ENCODE measurements around the gene PCDHAC2.

Gene PCDHAC2

DNA sequence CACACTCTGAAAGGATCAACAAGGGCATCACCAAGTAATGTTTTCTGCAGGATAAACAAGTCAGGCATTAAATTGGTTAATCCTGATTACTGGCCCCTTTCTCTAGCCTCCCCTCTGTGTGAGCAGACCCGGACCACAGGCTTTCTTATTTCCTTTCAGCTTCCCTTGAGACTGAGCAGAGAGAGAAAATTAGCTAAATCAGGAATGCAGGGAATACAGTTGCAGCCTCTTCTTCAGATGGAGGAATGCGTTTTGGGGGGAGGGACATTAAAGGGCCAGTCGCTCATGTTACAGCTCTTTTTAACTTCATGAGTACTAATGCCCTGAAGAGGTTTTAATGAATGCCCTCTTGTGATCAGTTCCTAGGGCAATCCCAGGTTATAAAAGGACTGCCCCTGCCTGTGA is 19.8 kb downstream of the PCDHAC2 start:
- Histone ChIP-seq H3K27me3 (ENCODE audit: control insufficient read depth in 1 of 2, insufficient read depth in 2 of 2, low read length in 2 of 2) (no peaks in the 10 kb centered on the region), H3K4me3 (ENCODE audit: low read depth in 1 of 2, low read length in 2 of 2) (no peak overlapping the region), H3K27ac (ENCODE audit: low read depth, low read length) (no peak overlapping the region), H3K4me1 (ENCODE audit: control insufficient read depth in 1 of 2, insufficient read depth in 2 of 2, low read length in 2 of 2) (no peaks in the 10 kb centered on the region), H3K9ac (ENCODE audit: low read depth in 1 of 2, low read length in 2 of 2) (no peak overlapping the region), H3K36me3 (ENCODE audit: control insufficient read depth in 1 of 2, insufficient read depth in 2 of 2, low read length in 2 of 2) (no peaks in the 10 kb centered on the region), H3K9me3 (ENCODE audit: control insufficient read depth in 1 of 2, low read length in 2 of 2) (no peaks in the 10 kb centered on the region)

DNA sequence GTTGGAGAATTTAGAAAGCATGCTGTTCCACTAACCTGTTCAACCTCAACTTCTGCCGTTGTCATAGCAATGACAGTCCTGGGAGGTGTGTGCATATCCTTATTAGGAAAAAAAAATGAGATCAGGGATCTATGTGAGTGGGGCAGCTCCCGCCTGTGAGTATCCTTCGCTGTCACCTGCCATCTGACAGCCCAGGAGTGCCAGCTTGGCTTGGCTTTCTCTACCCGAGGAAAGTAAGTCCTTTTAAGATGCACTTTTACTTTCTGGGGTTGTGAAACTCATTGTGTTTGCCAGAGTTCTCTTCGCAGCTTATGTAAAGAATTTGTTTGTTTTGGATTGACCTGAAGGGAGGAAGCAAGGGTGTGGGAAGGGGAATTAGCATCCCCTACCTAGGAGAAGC is 21.8 kb downstream of the PCDHAC2 start:
- Histone ChIP-seq H3K27me3 (ENCODE audit: control insufficient read depth in 1 of 2, insufficient read depth in 2 of 2, low read length in 2 of 2) (no peaks in the 10 kb centered on the region), H3K27ac (ENCODE audit: low read depth, low read length) (no peak overlapping the region), H3K4me3 (ENCODE audit: low read depth in 1 of 2, low read length in 2 of 2) (no peak overlapping the region), H3K4me1 (ENCODE audit: control insufficient read depth in 1 of 2, insufficient read depth in 2 of 2, low read length in 2 of 2) (no peaks in the 10 kb centered on the region), H3K9me3 (ENCODE audit: control insufficient read depth in 1 of 2, low read length in 2 of 2) (no peaks in the 10 kb centered on the region), H3K36me3 (ENCODE audit: control insufficient read depth in 1 of 2, insufficient read depth in 2 of 2, low read length in 2 of 2) (no peaks in the 10 kb centered on the region), H3K9ac (ENCODE audit: low read depth in 1 of 2, low read length in 2 of 2) (no peak overlapping the region)

DNA sequence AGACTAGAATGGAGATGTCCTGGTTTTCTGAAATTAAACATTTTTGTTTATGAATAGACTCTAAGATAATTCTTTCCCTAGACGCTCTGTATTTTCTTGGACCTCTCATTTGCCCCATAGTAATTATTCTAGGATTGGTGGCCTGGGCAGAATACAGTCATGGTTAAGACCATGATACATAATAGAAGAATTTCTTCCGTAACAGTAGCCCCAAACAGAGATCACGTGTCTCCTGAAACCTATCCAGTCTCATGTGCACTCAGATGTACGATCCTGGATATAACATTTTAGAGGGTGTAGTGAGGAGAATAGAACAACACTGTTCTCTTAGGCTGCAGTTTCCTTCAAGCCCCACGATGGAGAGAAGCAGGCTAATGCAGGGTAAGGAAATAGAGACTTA is 22.3 kb downstream of the PCDHAC2 start:
- H3K27me3 ChIP-seq (ENCODE audit: control insufficient read depth in 1 of 2, insufficient read depth in 2 of 2, low read length in 2 of 2) = no peaks in the 10 kb centered on the region
- H3K27ac ChIP-seq (ENCODE audit: low read depth, low read length) = no peak overlapping the region
- no peaks in the 10 kb centered on the region for H3K9me3 ChIP-seq (ENCODE audit: control insufficient read depth in 1 of 2, low read length in 2 of 2)
- H3K4me3 ChIP-seq (ENCODE audit: low read depth in 1 of 2, low read length in 2 of 2) = no peak overlapping the region
- H3K4me1 ChIP-seq (ENCODE audit: control insufficient read depth in 1 of 2, insufficient read depth in 2 of 2, low read length in 2 of 2) = no peaks in the 10 kb centered on the region
- no peak overlapping the region for H3K9ac ChIP-seq (ENCODE audit: low read depth in 1 of 2, low read length in 2 of 2)
- no peaks in the 10 kb centered on the region for H3K36me3 ChIP-seq (ENCODE audit: control insufficient read depth in 1 of 2, insufficient read depth in 2 of 2, low read length in 2 of 2)

DNA sequence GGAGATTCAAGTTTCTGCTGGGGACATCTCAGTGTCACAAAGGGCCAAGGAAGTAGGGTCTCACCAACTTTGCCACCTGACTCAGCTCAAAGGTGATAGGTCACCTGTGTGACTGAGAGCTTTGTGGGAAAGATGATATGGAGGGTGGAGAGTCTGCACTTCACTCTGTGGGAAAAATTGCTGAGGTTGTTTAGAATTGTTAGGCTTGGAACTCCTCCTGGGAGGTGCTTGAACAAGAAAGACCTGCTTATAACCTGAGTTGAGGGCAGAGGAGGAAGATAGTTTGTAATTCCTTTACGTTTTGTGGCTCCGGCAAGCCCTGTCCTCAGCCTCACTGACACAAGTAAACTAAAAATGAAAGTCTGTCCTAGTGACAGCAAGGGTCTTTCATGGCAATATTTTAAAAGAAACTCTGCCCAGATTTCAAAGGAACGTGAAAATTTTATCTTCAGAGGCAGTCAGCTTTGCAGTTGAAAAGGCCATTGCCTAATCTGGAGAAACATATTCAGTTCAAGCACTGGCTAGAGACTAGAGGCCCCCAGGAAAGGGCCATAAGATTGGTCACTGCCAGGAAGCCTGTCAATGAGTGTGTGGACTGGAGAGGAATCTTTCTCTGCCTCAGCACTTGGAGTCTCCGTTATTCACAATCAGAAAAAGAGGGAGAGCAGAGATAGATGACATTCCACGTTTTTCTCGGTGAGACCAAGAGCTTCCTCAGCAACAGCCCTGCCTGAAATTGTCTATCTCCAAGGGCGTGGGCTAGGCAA is 23.2 kb downstream of the PCDHAC2 start:
- Histone ChIP-seq H3K4me3 (ENCODE audit: low read depth in 1 of 2, low read length in 2 of 2) (no peak overlapping the region), H3K9me3 (ENCODE audit: control insufficient read depth in 1 of 2, low read length in 2 of 2) (no peaks in the 10 kb centered on the region), H3K9ac (ENCODE audit: low read depth in 1 of 2, low read length in 2 of 2) (no peak overlapping the region), H3K36me3 (ENCODE audit: control insufficient read depth in 1 of 2, insufficient read depth in 2 of 2, low read length in 2 of 2) (no peaks in the 10 kb centered on the region), H3K27me3 (ENCODE audit: control insufficient read depth in 1 of 2, insufficient read depth in 2 of 2, low read length in 2 of 2) (no peaks in the 10 kb centered on the region), H3K27ac (ENCODE audit: low read depth, low read length) (no peak overlapping the region), H3K4me1 (ENCODE audit: control insufficient read depth in 1 of 2, insufficient read depth in 2 of 2, low read length in 2 of 2) (no peaks in the 10 kb centered on the region)

DNA sequence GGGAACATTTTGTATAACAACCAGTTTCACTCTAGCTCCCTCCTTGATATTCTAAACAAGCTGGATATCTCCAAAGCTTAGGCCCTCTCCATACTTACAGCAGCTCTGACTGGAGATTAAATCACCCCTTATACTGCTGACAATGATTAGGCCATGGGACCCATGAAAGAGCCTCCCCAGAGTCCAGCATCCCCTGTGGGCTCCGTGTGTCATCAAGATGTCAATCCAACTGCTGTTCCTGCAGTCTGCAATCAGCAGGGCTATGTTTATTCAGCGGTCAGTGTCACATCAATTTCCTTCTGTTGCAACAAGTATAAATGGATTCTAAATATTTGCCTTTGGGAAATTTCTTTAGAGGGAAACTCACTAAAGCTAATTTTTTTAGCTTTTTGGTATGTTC is 26.6 kb downstream of the PCDHAC2 start:
- no peaks in the 10 kb centered on the region for H3K4me1 ChIP-seq (ENCODE audit: control insufficient read depth in 1 of 2, insufficient read depth in 2 of 2, low read length in 2 of 2)
- H3K27me3 ChIP-seq (ENCODE audit: control insufficient read depth in 1 of 2, insufficient read depth in 2 of 2, low read length in 2 of 2) = no peaks in the 10 kb centered on the region
- no peak overlapping the region for H3K9ac ChIP-seq (ENCODE audit: low read depth in 1 of 2, low read length in 2 of 2)
- H3K27ac ChIP-seq (ENCODE audit: low read depth, low read length) = no peak overlapping the region
- H3K4me3 ChIP-seq (ENCODE audit: low read depth in 1 of 2, low read length in 2 of 2) = no peak overlapping the region
- H3K9me3 ChIP-seq (ENCODE audit: control insufficient read depth in 1 of 2, low read length in 2 of 2) = no peaks in the 10 kb centered on the region
- no peaks in the 10 kb centered on the region for H3K36me3 ChIP-seq (ENCODE audit: control insufficient read depth in 1 of 2, insufficient read depth in 2 of 2, low read length in 2 of 2)

DNA sequence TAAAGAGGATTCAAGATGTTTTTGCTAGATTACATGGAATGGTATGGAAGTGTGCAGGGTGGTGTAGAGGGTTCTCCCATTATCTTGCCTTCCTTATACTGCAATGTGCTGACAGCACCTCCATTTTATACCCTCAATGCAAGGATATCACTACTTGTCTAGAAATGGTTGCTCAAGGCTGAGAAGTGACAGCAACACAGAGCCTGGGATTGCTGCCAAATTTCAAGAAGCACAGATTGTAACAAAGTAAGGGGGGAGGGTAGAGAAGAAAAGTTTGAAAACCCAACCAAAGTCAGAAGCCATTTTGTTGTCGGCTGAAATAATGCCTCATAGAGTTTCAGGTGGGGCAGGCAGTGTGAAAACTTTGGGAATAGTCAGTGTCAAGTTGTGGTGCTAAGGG is 29.8 kb downstream of the PCDHAC2 start:
- H3K27me3 ChIP-seq (ENCODE audit: control insufficient read depth in 1 of 2, insufficient read depth in 2 of 2, low read length in 2 of 2) = no peaks in the 10 kb centered on the region
- no peak overlapping the region for H3K27ac ChIP-seq (ENCODE audit: low read depth, low read length)
- H3K4me1 ChIP-seq (ENCODE audit: control insufficient read depth in 1 of 2, insufficient read depth in 2 of 2, low read length in 2 of 2) = no peaks in the 10 kb centered on the region
- no peaks in the 10 kb centered on the region for H3K9me3 ChIP-seq (ENCODE audit: control insufficient read depth in 1 of 2, low read length in 2 of 2)
- no peaks in the 10 kb centered on the region for H3K36me3 ChIP-seq (ENCODE audit: control insufficient read depth in 1 of 2, insufficient read depth in 2 of 2, low read length in 2 of 2)
- H3K9ac ChIP-seq (ENCODE audit: low read depth in 1 of 2, low read length in 2 of 2) = no peak overlapping the region
- no peak overlapping the region for H3K4me3 ChIP-seq (ENCODE audit: low read depth in 1 of 2, low read length in 2 of 2)

DNA sequence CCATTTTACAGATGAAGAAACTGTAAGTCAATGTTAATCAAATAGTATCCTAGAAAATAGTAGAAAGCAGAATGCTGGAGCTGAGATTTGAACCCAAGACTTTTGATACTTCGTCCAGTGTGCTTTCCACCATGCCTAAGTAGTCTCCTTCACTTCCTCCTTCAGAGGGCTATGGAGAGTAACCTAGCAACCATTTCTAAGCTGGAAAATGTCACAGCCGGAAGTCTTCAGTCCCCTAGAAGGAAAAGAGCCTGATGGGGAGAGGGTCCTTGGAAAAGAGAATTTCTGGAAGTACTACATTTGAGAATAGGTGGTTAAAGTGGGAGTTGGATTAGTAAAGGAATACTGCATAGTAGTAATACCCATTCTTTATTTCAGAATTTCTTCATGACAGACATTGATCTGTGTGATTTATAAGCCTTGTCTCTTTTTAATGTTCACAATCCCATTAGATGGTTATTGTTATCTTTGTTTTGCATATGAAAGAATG is 32.7 kb downstream of the PCDHAC2 start:
- no peaks in the 10 kb centered on the region for H3K36me3 ChIP-seq (ENCODE audit: control insufficient read depth in 1 of 2, insufficient read depth in 2 of 2, low read length in 2 of 2)
- no peaks in the 10 kb centered on the region for H3K4me1 ChIP-seq (ENCODE audit: control insufficient read depth in 1 of 2, insufficient read depth in 2 of 2, low read length in 2 of 2)
- no peak overlapping the region for H3K4me3 ChIP-seq (ENCODE audit: low read depth in 1 of 2, low read length in 2 of 2)
- H3K9ac ChIP-seq (ENCODE audit: low read depth in 1 of 2, low read length in 2 of 2) = no peak overlapping the region
- no peaks in the 10 kb centered on the region for H3K27me3 ChIP-seq (ENCODE audit: control insufficient read depth in 1 of 2, insufficient read depth in 2 of 2, low read length in 2 of 2)
- H3K27ac ChIP-seq (ENCODE audit: low read depth, low read length) = no peak overlapping the region
- H3K9me3 ChIP-seq (ENCODE audit: control insufficient read depth in 1 of 2, low read length in 2 of 2) = no peaks in the 10 kb centered on the region

DNA sequence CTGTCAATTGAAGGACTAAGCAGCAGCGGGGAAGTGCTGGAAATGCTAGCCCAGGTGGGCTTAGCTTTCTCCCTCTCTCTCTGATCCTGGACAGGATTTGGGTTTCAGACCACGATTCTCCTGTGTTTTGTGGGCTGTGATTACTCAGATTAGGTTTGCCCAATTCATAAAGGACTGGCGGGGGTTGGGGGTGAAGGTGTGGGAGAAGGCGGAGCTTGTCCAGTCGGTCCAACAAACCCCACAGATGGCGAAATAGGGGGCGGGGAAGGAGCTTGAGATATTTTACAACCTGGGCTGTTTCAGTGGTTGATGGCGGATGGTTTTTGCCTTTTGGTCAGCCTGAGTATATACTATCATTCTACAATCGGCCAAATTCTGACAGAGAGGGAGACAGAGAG is 35.2 kb downstream of the PCDHAC2 start:
- H3K27me3 ChIP-seq (ENCODE audit: control insufficient read depth in 1 of 2, insufficient read depth in 2 of 2, low read length in 2 of 2) = no peaks in the 10 kb centered on the region
- H3K27ac ChIP-seq (ENCODE audit: low read depth, low read length) = no peak overlapping the region
- H3K9ac ChIP-seq (ENCODE audit: low read depth in 1 of 2, low read length in 2 of 2) = no peak overlapping the region
- H3K4me1 ChIP-seq (ENCODE audit: control insufficient read depth in 1 of 2, insufficient read depth in 2 of 2, low read length in 2 of 2) = no peaks in the 10 kb centered on the region
- H3K4me3 ChIP-seq (ENCODE audit: low read depth in 1 of 2, low read length in 2 of 2) = no peak overlapping the region
- H3K36me3 ChIP-seq (ENCODE audit: control insufficient read depth in 1 of 2, insufficient read depth in 2 of 2, low read length in 2 of 2) = no peaks in the 10 kb centered on the region
- no peaks in the 10 kb centered on the region for H3K9me3 ChIP-seq (ENCODE audit: control insufficient read depth in 1 of 2, low read length in 2 of 2)

DNA sequence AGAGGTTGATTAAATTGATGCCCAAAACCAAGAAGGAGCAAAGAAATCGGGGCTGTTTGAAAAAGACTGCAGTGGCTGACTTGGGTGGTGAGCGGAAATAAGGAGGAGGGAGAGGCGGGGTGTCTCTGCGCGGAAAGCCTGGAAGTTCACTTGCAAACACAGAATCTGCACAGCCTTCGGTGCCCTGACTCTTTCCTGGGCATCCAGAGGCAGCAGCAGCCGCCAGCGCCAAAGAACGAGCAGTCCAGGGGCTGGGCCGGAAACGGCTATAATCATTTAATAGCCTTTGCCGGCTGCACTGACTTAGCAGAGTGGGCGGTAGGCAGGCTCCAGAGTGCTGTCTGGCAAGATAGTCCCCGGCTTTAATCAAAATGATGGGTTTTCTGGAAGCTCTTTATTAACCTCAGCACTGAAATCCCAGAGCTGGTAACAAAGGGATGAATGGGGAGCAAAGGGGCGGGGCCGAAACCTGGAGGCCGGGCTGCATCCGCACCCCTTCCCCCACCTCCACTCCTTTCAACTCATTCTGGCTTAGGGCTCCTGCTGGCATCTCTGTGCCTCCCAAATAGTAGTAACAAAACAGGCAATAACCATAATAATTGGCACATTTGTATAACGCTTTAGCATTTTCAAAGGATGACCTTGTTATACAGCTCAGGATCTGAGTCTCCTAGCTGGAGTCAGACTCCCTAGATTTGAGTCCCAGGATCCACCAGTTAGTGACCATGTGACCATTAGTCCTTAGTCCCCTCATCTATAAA is 35.7 kb downstream of the PCDHAC2 start:
- Histone ChIP-seq H3K4me1 (ENCODE audit: control insufficient read depth in 1 of 2, insufficient read depth in 2 of 2, low read length in 2 of 2) (no peaks in the 10 kb centered on the region), H3K27me3 (ENCODE audit: control insufficient read depth in 1 of 2, insufficient read depth in 2 of 2, low read length in 2 of 2) (no peaks in the 10 kb centered on the region), H3K27ac (ENCODE audit: low read depth, low read length) (no peak overlapping the region), H3K4me3 (ENCODE audit: low read depth in 1 of 2, low read length in 2 of 2) (no peak overlapping the region), H3K9ac (ENCODE audit: low read depth in 1 of 2, low read length in 2 of 2) (no peak overlapping the region), H3K9me3 (ENCODE audit: control insufficient read depth in 1 of 2, low read length in 2 of 2) (no peaks in the 10 kb centered on the region), H3K36me3 (ENCODE audit: control insufficient read depth in 1 of 2, insufficient read depth in 2 of 2, low read length in 2 of 2) (no peaks in the 10 kb centered on the region)

DNA sequence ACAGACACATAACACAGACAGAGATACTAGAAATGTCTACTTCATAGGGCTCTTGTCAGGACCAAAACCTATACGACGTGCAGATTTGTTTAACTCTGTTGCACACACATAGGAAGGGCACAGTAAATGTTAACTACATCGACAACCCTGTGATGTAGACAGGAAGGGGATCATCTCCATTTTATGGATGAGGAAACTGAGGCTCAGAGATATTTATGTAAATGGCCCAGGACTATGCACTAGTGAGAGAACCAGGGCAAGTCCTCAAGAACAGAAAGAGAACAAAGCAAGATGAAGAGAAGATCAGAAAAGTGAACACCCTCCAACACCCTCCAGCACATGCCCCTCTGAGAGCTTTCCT is 36.3 kb downstream of the PCDHAC2 start:
- Histone ChIP-seq H3K4me3 (ENCODE audit: low read depth in 1 of 2, low read length in 2 of 2) (no peak overlapping the region), H3K9ac (ENCODE audit: low read depth in 1 of 2, low read length in 2 of 2) (no peak overlapping the region), H3K27ac (ENCODE audit: low read depth, low read length) (no peak overlapping the region), H3K27me3 (ENCODE audit: control insufficient read depth in 1 of 2, insufficient read depth in 2 of 2, low read length in 2 of 2) (no peaks in the 10 kb centered on the region), H3K4me1 (ENCODE audit: control insufficient read depth in 1 of 2, insufficient read depth in 2 of 2, low read length in 2 of 2) (no peaks in the 10 kb centered on the region), H3K9me3 (ENCODE audit: control insufficient read depth in 1 of 2, low read length in 2 of 2) (no peaks in the 10 kb centered on the region), H3K36me3 (ENCODE audit: control insufficient read depth in 1 of 2, insufficient read depth in 2 of 2, low read length in 2 of 2) (no peaks in the 10 kb centered on the region)

All from duodenal mucosa (tissue), 2 donors.